ENCODE results near the gene KLHDC8A. TPM values are rescaled to one million over a fixed set of nuclear protein-coding genes. Genes with fewer than 3 reads are reported as not detected.
"Not testable (repeated sequence)": the region's sequence is repeated elsewhere in the genome, so short reads cannot be mapped to it uniquely, and the experiment has no call there.

KLHDC8A gene
- total RNA-seq, 2 donors from 2014 or later = 0.78 to 8.6 TPM

- TF ChIP-seq CTCF (IDR thresholded peaks at IDR 0.05) (no peak), POLR2A (IDR thresholded peaks at IDR 0.05) (peak; percentile 13 to 54 (median 37))
- WGBS, 2 donors = 15 to 16% methylated on average over 4 to 14 of the region's 14 CpGs
- peak overlapping the region; percentile 82 to 91 (median 86) for H3K27ac ChIP-seq
- no peaks in the 10 kb centered on the region for H3K27me3 ChIP-seq
- peak; percentile 89 for ATAC-seq
- H3K9me3 ChIP-seq = no peaks in the 10 kb centered on the region
- H3K4me3 ChIP-seq = no peak overlapping the region
- DNase-seq = peak; percentile 92 to 98 (median 98)
- H3K36me3 ChIP-seq (replicated peaks in 1 of 2; ENCODE audit: insufficient read depth in 1 of 2, low read depth in 2 of 2) = peaks cover 0 to 21% of the 10 kb centered on the region in 2 donors
- H3K4me1 ChIP-seq = peaks cover 23% of the 10 kb centered on the region
- intact Hi-C loops (cut with DNase I) = no loop called here
These were observed 55.4 kb downstream of the KLHDC8A start for GRCh38 chr1:205301205-205301821.

GRCh38 chr1:205300149-205300548 is 56.6 kb downstream of the KLHDC8A start:
- peak overlapping the region in 3 of 4 donors; percentile 85 to 91 (median 86) for H3K27ac ChIP-seq
- no peaks in the 10 kb centered on the region for H3K9me3 ChIP-seq
- ATAC-seq (no peak), DNase-seq (no peak)
- H3K27me3 ChIP-seq = no peaks in the 10 kb centered on the region
- peaks cover 0 to 12% of the 10 kb centered on the region in 2 donors for H3K36me3 ChIP-seq (replicated peaks in 1 of 2; ENCODE audit: insufficient read depth in 1 of 2, low read depth in 2 of 2)
- WGBS, 2 donors = 83 to 89% methylated on average over 9 of the region's 9 CpGs
- intact Hi-C loops (cut with DNase I) = no loop called here
- H3K4me3 ChIP-seq = no peak overlapping the region
- TF ChIP-seq CTCF (IDR thresholded peaks at IDR 0.05) = no peak
- no peak for TF ChIP-seq POLR2A (IDR thresholded peaks at IDR 0.05)
- peaks cover 23% of the 10 kb centered on the region for H3K4me1 ChIP-seq

- Histone ChIP-seq H3K4me3 (no peak overlapping the region), H3K36me3 (replicated peaks in 1 of 2; ENCODE audit: insufficient read depth in 1 of 2, low read depth in 2 of 2) (peaks cover 0 to 3% of the 10 kb centered on the region in 2 donors), H3K9me3 (no peaks in the 10 kb centered on the region), H3K27me3 (no peaks in the 10 kb centered on the region), H3K27ac (peak overlapping the region; percentile 54 to 85 (median 66)), H3K4me1 (peaks cover 39% of the 10 kb centered on the region)
- DNase-seq (peak; percentile 51 to 71 (median 64)), ATAC-seq (peak; percentile 22)
- no peak for TF ChIP-seq CTCF (IDR thresholded peaks at IDR 0.05)
- TF ChIP-seq POLR2A (IDR thresholded peaks at IDR 0.05) = peak in 2 of 3 donors; percentile 40 to 51
- WGBS, 2 donors = 65 to 73% methylated on average over 9 of the region's 9 CpGs
- intact Hi-C loops (cut with DNase I) = no loop called here
These were observed 58.3 kb downstream of the KLHDC8A start for GRCh38 chr1:205298191-205298994.

- DNase-seq; intact Hi-C loops (cut with DNase I): not testable (repeated sequence)
- H3K4me1 ChIP-seq = peaks cover 39% of the 10 kb centered on the region
These were observed 59.1 kb downstream of the KLHDC8A start for GRCh38 chr1:205297546-205298177.

GRCh38 chr1:205296154-205296553 is 60.6 kb downstream of the KLHDC8A start:
- no peak overlapping the region for H3K4me3 ChIP-seq
- H3K4me1 ChIP-seq = peaks cover 24% of the 10 kb centered on the region
- 71 to 83% methylated on average over 2 of the region's 2 CpGs for WGBS, 2 donors
- no peak for ATAC-seq
- TF ChIP-seq POLR2A (IDR thresholded peaks at IDR 0.05) = no peak
- TF ChIP-seq CTCF (IDR thresholded peaks at IDR 0.05) = no peak
- DNase-seq = no peak
- intact Hi-C loops (cut with DNase I) = no loop called here
- H3K27ac ChIP-seq = peak overlapping the region in 1 of 4 donors; percentile 68
- H3K9me3 ChIP-seq = no peaks in the 10 kb centered on the region
- H3K27me3 ChIP-seq = no peaks in the 10 kb centered on the region
- no peaks in the 10 kb centered on the region for H3K36me3 ChIP-seq (replicated peaks in 1 of 2; ENCODE audit: insufficient read depth in 1 of 2, low read depth in 2 of 2)

More at GRCh38 chr1:205297546-205298177, 59.1 kb downstream of the KLHDC8A start:
- H3K36me3 ChIP-seq (replicated peaks in 1 of 2; ENCODE audit: insufficient read depth in 1 of 2, low read depth in 2 of 2); ATAC-seq; H3K9me3 ChIP-seq; H3K27me3 ChIP-seq; H3K4me3 ChIP-seq: not testable (repeated sequence)
- H3K27ac ChIP-seq = peak overlapping the region in 3 of 4 donors; percentile 54 to 85 (median 76)
- WGBS, 2 donors = 90 to 95% methylated on average over 5 of the region's 5 CpGs
